ENCODE results near the gene EHBP1L1.
A peak's percentile ranks its signal among the peaks of the same experiment; 100 is the strongest.

Gene EHBP1L1

GRCh38 chr11:65585396-65586246, 9.8 kb downstream of the EHBP1L1 start:
- DNase-seq (ENCODE audit: low read depth): no peak
- no peak for TF ChIP-seq CTCF (conservative IDR thresholded peaks at IDR 0.05; ENCODE audit: low read depth, low read length)
- no peak overlapping the region for H3K4me3 ChIP-seq (ENCODE audit: low read depth, low read length)

DNA sequence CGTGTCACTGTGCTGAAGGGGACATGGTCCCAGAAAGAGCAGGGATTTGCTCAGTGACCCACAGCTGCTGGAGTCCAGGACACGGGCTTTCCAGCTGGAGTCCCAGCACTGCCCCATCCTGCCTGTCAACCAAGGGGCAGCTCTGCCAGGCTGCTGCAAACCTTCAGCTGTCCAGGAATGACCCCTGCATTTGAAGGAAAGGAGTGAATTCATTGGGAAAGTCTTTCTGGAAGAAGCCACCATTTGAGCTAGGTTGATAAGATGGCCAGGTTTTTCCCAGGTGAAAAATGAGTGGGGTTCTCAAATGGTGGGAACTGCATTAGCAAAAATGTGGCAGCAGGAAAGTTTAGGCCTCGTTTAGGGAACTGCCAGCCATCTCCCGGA, 10.4 kb downstream of the EHBP1L1 start:
- no peak for DNase-seq (ENCODE audit: low read depth)
- no peak for TF ChIP-seq CTCF (conservative IDR thresholded peaks at IDR 0.05; ENCODE audit: low read depth, low read length)
- H3K4me3 ChIP-seq (ENCODE audit: low read depth, low read length): no peak overlapping the region

DNA sequence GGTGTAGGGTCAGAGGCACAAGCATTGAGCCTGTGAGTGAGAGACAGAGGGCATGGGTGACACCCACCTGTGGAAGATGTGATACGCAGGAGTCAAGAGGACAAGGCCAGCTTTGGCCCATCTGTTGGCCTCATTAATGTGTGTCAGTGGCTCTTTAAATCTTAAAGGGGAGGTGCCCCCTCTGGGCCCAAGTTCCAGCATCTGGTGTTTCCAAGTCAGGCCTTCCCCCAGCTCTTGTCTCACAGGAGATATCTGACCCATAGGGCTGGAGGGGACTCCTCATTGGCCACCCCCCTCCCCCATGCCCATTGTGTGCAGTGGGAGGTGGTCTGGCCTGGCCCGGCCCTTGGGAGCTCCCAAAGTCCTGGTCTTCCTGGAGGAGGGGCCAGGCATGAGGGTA, 10.8 kb downstream of the EHBP1L1 start:
- no peak overlapping the region for H3K4me3 ChIP-seq (ENCODE audit: low read depth, low read length)
- DNase-seq (ENCODE audit: low read depth): peak; percentile 33
- no peak for TF ChIP-seq CTCF (conservative IDR thresholded peaks at IDR 0.05; ENCODE audit: low read depth, low read length)

GRCh38 chr11:65588199-65589054, 12.6 kb downstream of the EHBP1L1 start:
- H3K4me3 ChIP-seq (ENCODE audit: low read depth, low read length): no peak overlapping the region
- TF ChIP-seq CTCF (conservative IDR thresholded peaks at IDR 0.05; ENCODE audit: low read depth, low read length): peak; percentile 80
- DNase-seq (ENCODE audit: low read depth): peak; percentile 77

GRCh38 chr11:65589444-65590239, 13.8 kb downstream of the EHBP1L1 start:
- no peak overlapping the region for H3K4me3 ChIP-seq (ENCODE audit: low read depth, low read length)
- no peak for TF ChIP-seq CTCF (conservative IDR thresholded peaks at IDR 0.05; ENCODE audit: low read depth, low read length)
- peak; percentile 15 for DNase-seq (ENCODE audit: low read depth)

- peak; percentile 78 for DNase-seq (ENCODE audit: low read depth)
- no peak overlapping the region for H3K4me3 ChIP-seq (ENCODE audit: low read depth, low read length)
- TF ChIP-seq CTCF (conservative IDR thresholded peaks at IDR 0.05; ENCODE audit: low read depth, low read length): no peak
Observed at GRCh38 chr11:65590240-65590738, 14.4 kb downstream of the EHBP1L1 start.
